Ishikawa (cell line): Measurements from ENCODE around the gene CACNA2D4.

Experiments
- CEBPB ChIP-seq: IDR thresholded peaks from 2 replicates; pipeline ENCODE4 v1.6.1; 2012
- CREB1 ChIP-seq: IDR thresholded peaks from 2 replicates; pipeline ENCODE4 v1.6.1; 2012; ENCODE audit warnings: low read depth
- EGR1 ChIP-seq: IDR thresholded peaks from 2 replicates; pipeline ENCODE4 v1.6.1; 2012
- EP300 ChIP-seq: IDR thresholded peaks from 2 replicates; pipeline ENCODE4 v1.6.1; 2012; ENCODE audit warnings: borderline replicate concordance
- FOXM1 ChIP-seq: IDR thresholded peaks from 2 replicates; pipeline ENCODE4 v1.6.1; 2012; ENCODE audit warnings: low read depth, borderline replicate concordance
- MAX ChIP-seq: IDR thresholded peaks from 2 replicates; pipeline ENCODE4 v1.6.1; 2012
- NFIC ChIP-seq: IDR thresholded peaks from 2 replicates; pipeline ENCODE4 v1.6.1; 2012
- RAD21 ChIP-seq: IDR thresholded peaks from 2 replicates; pipeline ENCODE4 v1.6.1; 2012; ENCODE audit warnings: low read depth
- TAF1 ChIP-seq: IDR thresholded peaks from 2 replicates; pipeline ENCODE4 v1.6.1; 2012; ENCODE audit warnings: low read depth, mild to moderate bottlenecking
- TCF12 ChIP-seq: IDR thresholded peaks from 2 replicates; pipeline ENCODE4 v1.6.1; 2012; ENCODE audit warnings: low read depth
- TEAD4 ChIP-seq: IDR thresholded peaks from 2 replicates; pipeline ENCODE4 v1.6.1; 2012
- YY1 ChIP-seq: IDR thresholded peaks from 2 replicates; pipeline ENCODE4 v1.6.1; 2012; ENCODE audit warnings: low read depth
- ZBTB7A ChIP-seq: IDR thresholded peaks from 2 replicates; pipeline ENCODE4 v1.6.1; 2012; ENCODE audit warnings: low read depth
- TF ChIP-seq, protein P1 (sequence below): IDR thresholded peaks from 2 replicates; pipeline ENCODE4 v1.6.1; 2012
- TF ChIP-seq, protein P2 (sequence below): IDR thresholded peaks from 2 replicates; pipeline ENCODE4 v1.6.1; 2012; ENCODE audit warnings: low read depth, mild to moderate bottlenecking

CACNA2D4 gene

DNA sequence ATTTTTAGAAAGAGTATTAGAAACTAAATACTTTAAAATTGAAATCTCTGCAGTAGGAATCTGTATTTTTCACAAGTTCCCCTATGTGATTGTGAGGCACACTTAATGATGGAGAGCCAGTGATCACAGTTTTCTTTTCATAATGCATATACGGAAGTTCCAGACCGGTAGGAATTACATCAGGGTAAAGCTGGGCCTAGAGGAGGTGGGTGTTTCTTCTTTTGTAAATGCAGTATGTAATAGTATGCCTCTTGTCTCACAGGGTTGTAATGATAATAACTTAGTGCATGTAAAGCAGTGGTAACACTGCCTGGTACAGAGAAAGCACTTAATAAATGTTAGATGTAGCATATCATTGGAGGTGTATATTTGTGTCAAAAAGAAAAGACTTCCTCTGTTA, 155.3 kb downstream of the CACNA2D4 start:
- TF ChIP-seq YY1 (no peak), FOXM1 (no peak), TAF1 (no peak), EP300 (no peak), CEBPB (no peak), TEAD4 (no peak), MAX (no peak), CREB1 (no peak), EGR1 (no peak), TCF12 (no peak), ZBTB7A (no peak), RAD21 (no peak), NFIC (no peak)
- TF ChIP-seq, protein P1, sequence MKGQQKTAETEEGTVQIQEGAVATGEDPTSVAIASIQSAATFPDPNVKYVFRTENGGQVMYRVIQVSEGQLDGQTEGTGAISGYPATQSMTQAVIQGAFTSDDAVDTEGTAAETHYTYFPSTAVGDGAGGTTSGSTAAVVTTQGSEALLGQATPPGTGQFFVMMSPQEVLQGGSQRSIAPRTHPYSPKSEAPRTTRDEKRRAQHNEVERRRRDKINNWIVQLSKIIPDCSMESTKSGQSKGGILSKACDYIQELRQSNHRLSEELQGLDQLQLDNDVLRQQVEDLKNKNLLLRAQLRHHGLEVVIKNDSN = no peak
- TF ChIP-seq, protein P2, sequence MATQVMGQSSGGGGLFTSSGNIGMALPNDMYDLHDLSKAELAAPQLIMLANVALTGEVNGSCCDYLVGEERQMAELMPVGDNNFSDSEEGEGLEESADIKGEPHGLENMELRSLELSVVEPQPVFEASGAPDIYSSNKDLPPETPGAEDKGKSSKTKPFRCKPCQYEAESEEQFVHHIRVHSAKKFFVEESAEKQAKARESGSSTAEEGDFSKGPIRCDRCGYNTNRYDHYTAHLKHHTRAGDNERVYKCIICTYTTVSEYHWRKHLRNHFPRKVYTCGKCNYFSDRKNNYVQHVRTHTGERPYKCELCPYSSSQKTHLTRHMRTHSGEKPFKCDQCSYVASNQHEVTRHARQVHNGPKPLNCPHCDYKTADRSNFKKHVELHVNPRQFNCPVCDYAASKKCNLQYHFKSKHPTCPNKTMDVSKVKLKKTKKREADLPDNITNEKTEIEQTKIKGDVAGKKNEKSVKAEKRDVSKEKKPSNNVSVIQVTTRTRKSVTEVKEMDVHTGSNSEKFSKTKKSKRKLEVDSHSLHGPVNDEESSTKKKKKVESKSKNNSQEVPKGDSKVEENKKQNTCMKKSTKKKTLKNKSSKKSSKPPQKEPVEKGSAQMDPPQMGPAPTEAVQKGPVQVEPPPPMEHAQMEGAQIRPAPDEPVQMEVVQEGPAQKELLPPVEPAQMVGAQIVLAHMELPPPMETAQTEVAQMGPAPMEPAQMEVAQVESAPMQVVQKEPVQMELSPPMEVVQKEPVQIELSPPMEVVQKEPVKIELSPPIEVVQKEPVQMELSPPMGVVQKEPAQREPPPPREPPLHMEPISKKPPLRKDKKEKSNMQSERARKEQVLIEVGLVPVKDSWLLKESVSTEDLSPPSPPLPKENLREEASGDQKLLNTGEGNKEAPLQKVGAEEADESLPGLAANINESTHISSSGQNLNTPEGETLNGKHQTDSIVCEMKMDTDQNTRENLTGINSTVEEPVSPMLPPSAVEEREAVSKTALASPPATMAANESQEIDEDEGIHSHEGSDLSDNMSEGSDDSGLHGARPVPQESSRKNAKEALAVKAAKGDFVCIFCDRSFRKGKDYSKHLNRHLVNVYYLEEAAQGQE = no peak

DNA sequence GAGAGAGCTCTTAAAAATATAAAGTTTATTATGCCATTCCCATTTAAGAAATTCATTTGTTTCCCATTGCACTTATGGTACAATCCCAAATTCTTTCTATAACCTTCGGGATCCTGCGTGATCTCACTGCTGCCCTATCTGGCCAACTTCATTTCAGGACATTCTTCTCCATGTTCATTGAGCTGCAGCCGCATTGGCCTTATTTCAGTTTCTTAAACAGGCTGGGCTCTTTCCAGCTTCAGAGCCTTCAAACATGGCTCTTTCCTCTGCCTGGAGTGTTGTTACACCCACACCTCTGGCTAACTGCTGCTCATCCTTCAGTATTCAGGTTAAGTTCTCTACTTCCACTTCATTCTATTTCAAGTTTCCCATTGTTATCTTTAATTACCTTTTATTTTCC, 156.6 kb downstream of the CACNA2D4 start:
- TF ChIP-seq TCF12 (no peak), CEBPB (no peak), EP300 (no peak), MAX (no peak), RAD21 (no peak), CREB1 (no peak), EGR1 (no peak), FOXM1 (no peak), ZBTB7A (no peak), YY1 (no peak), TEAD4 (no peak), NFIC (no peak), TAF1 (no peak)
- TF ChIP-seq, protein P2 = no peak
- TF ChIP-seq, protein P1 = no peak

- TF ChIP-seq EP300 (no peak), EGR1 (no peak), CREB1 (no peak)
Observed at GRCh38 chr12:1760566-1761382, 157.7 kb downstream of the CACNA2D4 start.

- TF ChIP-seq TEAD4 = no peak
- no peak for TF ChIP-seq ZBTB7A
- TF ChIP-seq EP300 = no peak
- no peak for TF ChIP-seq FOXM1
- TF ChIP-seq, protein P1 = no peak
- no peak for TF ChIP-seq CREB1
- TF ChIP-seq TCF12 = no peak
- no peak for TF ChIP-seq NFIC
- no peak for TF ChIP-seq YY1
Observed at GRCh38 chr12:1758887-1759286, 159.6 kb downstream of the CACNA2D4 start.

- no peak for TF ChIP-seq RAD21
- TF ChIP-seq, protein P1 = no peak
- TF ChIP-seq EP300 = no peak
- TF ChIP-seq TEAD4 = no peak
- no peak for TF ChIP-seq FOXM1
- no peak for TF ChIP-seq NFIC
- no peak for TF ChIP-seq EGR1
- no peak for TF ChIP-seq CREB1
- TF ChIP-seq YY1 = no peak
- no peak for TF ChIP-seq MAX
- no peak for TF ChIP-seq CEBPB
- TF ChIP-seq ZBTB7A = no peak
- no peak for TF ChIP-seq TAF1
Observed at GRCh38 chr12:1758376-1758775, 160.1 kb downstream of the CACNA2D4 start.
